ACC112 (cell line): ENCODE measurements around the gene BPIFB6.

ENCODE experiments used
- H2AFZ ChIP-seq: fragments of 200-600 bp; sonication (generic); one replicate; pipeline ENCODE4 v1.6.0; 2017; ENCODE audit warnings: antibody characterized with exemption, low read length; ENCODE audit not compliant: unreplicated experiment
- H3K27ac ChIP-seq: fragments of 200-600 bp; sonication (generic); 2 replicates; pipeline ENCODE4 v1.5.1; 2014; ENCODE audit warnings: low read depth, mild to moderate bottlenecking, antibody characterized with exemption, low read length, moderate library complexity
- H3K27me3 ChIP-seq: fragments of 200-600 bp; sonication (generic); 2 replicates; pipeline ENCODE4 v1.6.1; 2014; ENCODE audit warnings: mild to moderate bottlenecking, antibody characterized with exemption, low read length, moderate library complexity, mixed read lengths; ENCODE audit not compliant: insufficient read depth
- H3K36me3 ChIP-seq: fragments of 200-600 bp; sonication (generic); 2 replicates; pipeline ENCODE4 v1.6.1; 2016; ENCODE audit warnings: mild to moderate bottlenecking, antibody characterized with exemption, low read length, moderate library complexity, mixed read lengths; ENCODE audit not compliant: insufficient read depth
- H3K4me1 ChIP-seq: fragments of 200-600 bp; sonication (generic); one replicate; pipeline ENCODE4 v1.6.1; 2016; ENCODE audit warnings: low read length, mixed read lengths; ENCODE audit not compliant: insufficient read depth, unreplicated experiment, control insufficient read depth
- H3K4me3 ChIP-seq: fragments of 200-600 bp; sonication (generic); 2 replicates; pipeline ENCODE4 v1.5.1; 2014; ENCODE audit warnings: mild to moderate bottlenecking, low read depth, low read length
- H3K79me2 ChIP-seq: fragments of 200-600 bp; sonication (generic); one replicate; pipeline ENCODE4 v1.6.0; 2016; ENCODE audit warnings: low read length; ENCODE audit not compliant: control insufficient read depth, unreplicated experiment, insufficient read depth

BPIFB6 gene, protein sequence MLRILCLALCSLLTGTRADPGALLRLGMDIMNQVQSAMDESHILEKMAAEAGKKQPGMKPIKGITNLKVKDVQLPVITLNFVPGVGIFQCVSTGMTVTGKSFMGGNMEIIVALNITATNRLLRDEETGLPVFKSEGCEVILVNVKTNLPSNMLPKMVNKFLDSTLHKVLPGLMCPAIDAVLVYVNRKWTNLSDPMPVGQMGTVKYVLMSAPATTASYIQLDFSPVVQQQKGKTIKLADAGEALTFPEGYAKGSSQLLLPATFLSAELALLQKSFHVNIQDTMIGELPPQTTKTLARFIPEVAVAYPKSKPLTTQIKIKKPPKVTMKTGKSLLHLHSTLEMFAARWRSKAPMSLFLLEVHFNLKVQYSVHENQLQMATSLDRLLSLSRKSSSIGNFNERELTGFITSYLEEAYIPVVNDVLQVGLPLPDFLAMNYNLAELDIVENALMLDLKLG

DNA sequence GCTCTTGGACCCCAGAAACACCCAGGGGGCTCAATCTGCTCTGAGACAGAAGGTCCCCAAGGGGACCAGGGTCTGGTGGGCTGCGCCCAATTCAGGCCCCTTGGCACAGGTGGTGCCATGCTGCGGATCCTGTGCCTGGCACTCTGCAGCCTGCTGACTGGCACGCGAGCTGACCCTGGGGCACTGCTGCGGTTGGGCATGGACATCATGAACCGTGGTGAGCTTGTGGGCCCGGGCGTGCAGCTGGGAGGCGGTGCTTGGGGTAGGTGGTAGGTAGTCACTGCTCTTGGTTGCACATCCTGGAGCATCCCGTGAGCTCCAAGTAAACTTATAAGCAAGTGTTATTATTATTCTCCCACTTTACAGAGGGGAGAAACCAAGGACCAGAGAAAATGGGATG lies at the start of gene BPIFB6:
Gene BPIFB6 (plus strand): TSS at position 118 of the 400 bp plus-strand sequence. CDS start 0 bp downstream, at position 118.
- H3K36me3 ChIP-seq: no peaks in the 10 kb centered on the region
- H3K27me3 ChIP-seq: peaks cover 85% of the 10 kb centered on the region
- H3K79me2 ChIP-seq: no peaks in the 10 kb centered on the region
- H3K4me3 ChIP-seq: no peak within 1 kb of the TSS
- no peak within 1 kb of the TSS for H2AFZ ChIP-seq
- no peaks in the 10 kb centered on the region for H3K4me1 ChIP-seq
- H3K27ac ChIP-seq: no peak within 1 kb of the TSS

DNA sequence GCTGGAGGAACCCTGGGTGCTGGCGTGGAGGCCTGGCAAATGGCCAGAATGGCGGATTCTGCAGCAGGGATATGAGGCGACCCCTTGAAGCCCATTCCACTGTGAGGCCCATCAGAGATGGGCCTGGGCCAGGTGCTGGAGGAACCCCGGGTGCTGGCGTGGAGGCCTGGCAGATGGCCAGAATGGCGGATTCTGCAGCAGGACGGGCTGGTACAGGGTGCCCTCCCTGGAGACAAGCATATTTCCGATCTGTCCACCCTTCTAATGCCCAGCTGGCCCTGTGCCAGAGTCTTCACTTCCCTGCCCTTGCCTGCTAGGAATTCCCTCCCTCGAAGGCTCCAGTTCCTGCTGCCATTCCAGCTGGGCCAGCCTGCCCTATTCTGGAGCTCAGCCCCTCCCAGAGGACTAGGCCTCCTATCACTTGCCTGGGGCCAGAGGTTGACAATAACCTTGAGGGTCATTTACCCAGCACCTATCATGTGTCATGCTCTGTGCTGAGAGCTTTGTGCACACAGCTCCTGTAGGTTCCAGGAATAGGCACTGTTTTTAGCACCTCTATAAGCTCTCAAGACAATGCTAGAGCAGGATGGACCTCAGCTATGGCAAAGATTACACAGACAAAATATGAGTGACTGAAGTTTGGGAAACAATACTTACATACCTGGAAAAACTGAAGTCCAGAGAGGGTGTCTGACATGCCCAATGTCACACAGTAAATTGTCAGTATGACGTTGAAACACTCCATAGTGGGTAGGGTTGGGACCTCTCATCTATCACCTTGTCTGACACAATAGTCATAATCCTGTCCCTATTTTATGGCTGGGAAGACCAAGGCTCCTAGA lies 48.6 kb upstream of the BPIFB6 start:
- Histone ChIP-seq H2AFZ (no peak overlapping the region), H3K27ac (no peak overlapping the region), H3K4me1 (no peaks in the 10 kb centered on the region), H3K4me3 (no peak overlapping the region), H3K79me2 (no peaks in the 10 kb centered on the region), H3K27me3 (peaks cover 20% of the 10 kb centered on the region; the same call in 1 of the 2 replicates), H3K36me3 (no peaks in the 10 kb centered on the region)

DNA sequence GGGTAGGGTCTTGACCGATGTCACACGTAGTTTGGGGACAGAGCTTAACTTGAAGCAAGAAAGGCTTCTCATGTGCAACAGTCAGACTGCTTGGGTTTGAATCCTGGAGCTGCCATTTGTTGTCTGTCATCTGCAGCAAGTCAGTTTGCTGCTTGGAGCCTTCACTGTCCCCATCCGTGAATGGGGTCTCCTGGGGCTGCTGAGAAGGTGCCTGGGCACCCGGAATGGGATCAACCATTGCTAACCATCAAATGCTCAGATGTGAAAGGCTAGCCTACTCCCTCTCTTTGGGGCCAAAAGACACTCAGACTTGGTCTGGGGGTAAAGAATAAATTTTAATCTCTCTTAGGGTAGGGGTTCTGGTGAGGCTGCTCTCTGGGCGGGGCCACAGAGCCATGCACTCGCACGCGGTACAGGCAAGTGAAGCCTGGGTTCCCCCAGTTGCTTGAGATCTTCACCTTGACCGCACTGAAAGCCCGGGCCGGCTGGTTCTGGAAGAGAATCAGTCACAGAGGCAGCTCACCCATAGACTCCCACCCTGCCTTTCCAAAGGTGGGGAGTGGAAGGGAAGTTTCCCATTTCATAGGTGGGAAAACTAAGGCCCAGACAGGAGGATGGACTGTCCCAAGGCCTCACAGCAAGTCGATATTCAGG lies 47.9 kb upstream of the BPIFB6 start:
- Histone ChIP-seq H2AFZ (no peak overlapping the region), H3K4me3 (no peak overlapping the region), H3K4me1 (no peaks in the 10 kb centered on the region), H3K36me3 (no peaks in the 10 kb centered on the region), H3K27ac (no peak overlapping the region), H3K79me2 (no peaks in the 10 kb centered on the region), H3K27me3 (peaks cover 17% of the 10 kb centered on the region; the same call in 1 of the 2 replicates)

DNA sequence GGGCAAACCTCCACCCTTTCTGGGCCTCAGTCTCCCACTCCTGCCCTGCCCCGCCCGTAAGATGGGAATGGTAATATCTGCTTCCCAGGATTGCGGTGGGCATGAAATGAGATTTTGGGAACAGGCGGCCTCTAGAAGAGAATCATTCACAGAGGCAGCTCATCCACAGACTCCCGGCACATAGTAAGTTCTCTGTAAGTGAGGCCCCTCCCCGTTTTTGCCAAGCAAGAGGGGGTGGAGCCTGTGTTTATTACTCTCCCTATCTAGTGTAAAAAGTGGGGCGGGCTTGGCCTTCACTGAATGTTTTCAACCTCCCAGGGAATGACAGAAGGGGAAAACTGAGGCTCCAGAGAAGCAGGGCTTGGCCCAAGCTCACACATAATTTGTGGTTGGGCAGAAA lies 47.3 kb upstream of the BPIFB6 start:
- Histone ChIP-seq H3K79me2 (no peaks in the 10 kb centered on the region), H3K27me3 (peaks cover 13% of the 10 kb centered on the region; the same call in 1 of the 2 replicates), H3K36me3 (no peaks in the 10 kb centered on the region), H3K4me1 (no peaks in the 10 kb centered on the region), H3K4me3 (no peak overlapping the region), H3K27ac (no peak overlapping the region), H2AFZ (no peak overlapping the region)

DNA sequence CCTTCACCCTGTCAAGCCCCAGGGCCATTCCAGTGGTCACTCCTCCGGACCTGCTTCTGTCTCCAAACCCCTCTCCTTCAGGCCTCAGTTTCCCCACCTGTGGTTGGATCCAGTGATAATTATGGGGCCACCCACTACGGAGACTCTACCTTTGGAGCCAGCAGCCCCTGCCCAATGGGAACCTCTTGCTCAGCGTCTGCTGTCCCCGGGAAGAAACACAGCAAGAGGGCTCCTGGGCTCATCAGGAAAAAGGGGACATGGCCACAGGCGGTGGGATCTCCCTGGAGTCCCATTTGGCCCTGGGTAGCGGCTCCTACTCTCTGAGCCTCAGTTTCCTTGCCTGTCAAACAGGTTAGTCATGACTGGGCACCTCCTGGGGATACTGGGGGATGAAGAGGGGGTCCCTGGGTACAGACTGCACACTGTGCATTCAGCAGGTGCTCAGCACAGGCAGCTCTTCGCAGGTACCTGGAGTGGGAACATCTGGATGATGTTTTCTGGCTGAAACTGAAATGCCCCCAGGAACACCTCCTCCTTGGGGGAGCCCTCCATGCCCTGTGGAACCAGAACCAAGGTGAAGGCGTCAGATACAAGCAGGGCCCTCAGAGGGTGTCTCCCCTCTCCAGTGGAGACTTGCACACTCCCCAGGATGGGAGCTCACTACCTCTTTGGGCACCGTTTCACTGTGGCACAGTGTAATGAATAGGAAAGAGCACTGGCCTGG lies 46.7 kb upstream of the BPIFB6 start:
- H3K79me2 ChIP-seq: no peaks in the 10 kb centered on the region
- no peak overlapping the region for H2AFZ ChIP-seq
- no peak overlapping the region for H3K4me3 ChIP-seq
- no peak overlapping the region for H3K27ac ChIP-seq
- no peaks in the 10 kb centered on the region for H3K4me1 ChIP-seq
- H3K36me3 ChIP-seq: no peaks in the 10 kb centered on the region
- peaks cover 9% of the 10 kb centered on the region; the same call in 1 of the 2 replicates for H3K27me3 ChIP-seq

DNA sequence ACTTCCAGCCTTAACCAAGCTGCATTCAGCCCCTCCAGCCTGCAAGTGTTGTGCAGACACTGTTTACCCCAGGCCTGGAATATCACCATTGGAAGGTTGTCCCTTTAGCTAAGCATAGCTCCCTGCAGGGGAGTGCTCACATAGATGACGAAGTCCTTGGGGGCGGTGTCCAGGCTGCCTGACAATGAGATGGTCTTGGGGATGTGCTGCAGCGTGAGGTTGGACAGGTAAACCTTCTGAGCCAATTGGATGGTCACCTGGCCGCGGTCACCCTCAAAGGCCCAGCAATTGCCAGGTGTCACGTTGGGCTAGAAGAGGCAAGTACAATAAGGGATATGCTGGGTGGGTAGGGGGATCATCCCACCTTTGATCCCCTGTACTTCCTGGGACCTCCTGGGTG lies 45.9 kb upstream of the BPIFB6 start:
- peaks cover 10% of the 10 kb centered on the region; the same call in 1 of the 2 replicates for H3K27me3 ChIP-seq

DNA sequence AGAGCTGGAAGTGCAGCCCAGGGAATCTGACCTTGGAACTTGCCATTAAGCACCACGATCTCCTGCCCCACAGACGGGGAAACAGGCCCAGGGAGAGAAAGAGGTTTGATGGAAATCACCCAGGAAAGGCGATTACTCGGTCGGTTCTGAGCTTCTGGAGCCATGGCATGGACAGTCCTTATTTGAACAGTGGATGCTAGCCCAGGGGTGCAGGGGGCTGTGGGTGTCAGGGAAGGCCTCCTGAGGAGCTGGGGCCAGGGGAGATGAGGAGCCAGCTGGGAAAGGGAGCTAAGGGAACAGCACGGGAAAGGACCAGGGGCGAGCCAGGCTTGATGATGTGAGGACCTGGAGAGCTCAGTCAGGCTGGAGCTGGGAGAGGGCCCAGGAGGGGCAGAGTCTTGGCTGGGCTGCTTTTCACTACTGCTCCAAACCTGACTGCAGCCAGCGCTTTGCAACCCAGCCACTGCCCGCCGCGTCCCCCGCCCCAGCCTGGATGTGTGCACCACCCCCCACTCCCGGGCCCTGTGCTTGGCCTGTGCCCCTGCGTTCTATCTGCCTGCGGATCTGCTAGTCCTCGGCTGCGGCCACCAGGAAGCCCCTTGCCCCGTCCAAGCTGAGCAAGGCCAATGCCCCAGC lies 45.0 kb upstream of the BPIFB6 start:
- Histone ChIP-seq H3K27me3 (peaks cover 8% of the 10 kb centered on the region; the same call in 1 of the 2 replicates), H3K4me1 (no peaks in the 10 kb centered on the region), H2AFZ (no peak overlapping the region), H3K27ac (no peak overlapping the region), H3K36me3 (no peaks in the 10 kb centered on the region), H3K4me3 (no peak overlapping the region), H3K79me2 (no peaks in the 10 kb centered on the region)

More for the DNA sequence above, 45.9 kb upstream of the BPIFB6 start:
- H3K4me3 ChIP-seq: no peak overlapping the region
- H2AFZ ChIP-seq: no peak overlapping the region
- no peaks in the 10 kb centered on the region for H3K36me3 ChIP-seq
- H3K27ac ChIP-seq: no peak overlapping the region
- no peaks in the 10 kb centered on the region for H3K79me2 ChIP-seq
- H3K4me1 ChIP-seq: no peaks in the 10 kb centered on the region

DNA sequence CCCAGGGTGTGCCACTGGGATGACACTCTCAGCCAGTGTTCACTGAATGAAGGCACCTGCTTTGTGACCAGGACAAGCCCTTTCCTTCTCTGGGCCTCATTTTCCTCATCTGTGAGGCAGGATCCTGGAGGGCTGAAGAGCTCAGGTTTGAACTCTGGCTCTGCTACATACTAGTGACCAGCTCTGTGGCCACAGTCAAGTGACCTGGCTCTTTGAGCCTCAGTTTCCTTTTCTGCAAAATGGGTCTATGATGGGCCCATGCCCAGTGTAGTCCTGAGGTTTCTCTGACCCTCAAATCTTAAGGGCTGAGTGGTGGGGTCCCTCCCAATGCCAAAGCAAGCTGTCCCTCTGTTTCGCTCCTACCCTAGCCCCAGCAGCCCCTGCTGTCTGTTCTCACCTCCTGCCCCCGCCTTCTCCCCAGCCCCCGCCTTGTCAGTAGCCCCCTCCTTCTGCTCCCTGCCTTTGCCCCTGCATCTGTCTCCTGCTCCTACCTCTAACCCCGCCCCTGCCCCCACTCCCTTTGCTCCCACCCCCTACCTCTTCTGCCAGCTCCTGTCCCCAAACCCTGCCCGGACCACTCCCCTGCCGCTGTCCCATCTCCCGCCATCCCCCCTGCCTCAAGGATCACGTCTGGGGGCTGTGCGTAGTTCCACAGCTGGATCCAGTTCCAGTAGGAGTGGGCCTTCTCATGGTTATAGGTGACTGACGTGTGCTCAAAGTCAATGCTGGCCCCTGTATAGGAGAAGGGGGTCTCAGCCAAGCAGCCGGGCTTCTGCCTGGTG lies 44.2 kb upstream of the BPIFB6 start:
- no peaks in the 10 kb centered on the region for H3K4me1 ChIP-seq
- no peak overlapping the region for H2AFZ ChIP-seq
- peaks cover 7% of the 10 kb centered on the region for H3K27me3 ChIP-seq

DNA sequence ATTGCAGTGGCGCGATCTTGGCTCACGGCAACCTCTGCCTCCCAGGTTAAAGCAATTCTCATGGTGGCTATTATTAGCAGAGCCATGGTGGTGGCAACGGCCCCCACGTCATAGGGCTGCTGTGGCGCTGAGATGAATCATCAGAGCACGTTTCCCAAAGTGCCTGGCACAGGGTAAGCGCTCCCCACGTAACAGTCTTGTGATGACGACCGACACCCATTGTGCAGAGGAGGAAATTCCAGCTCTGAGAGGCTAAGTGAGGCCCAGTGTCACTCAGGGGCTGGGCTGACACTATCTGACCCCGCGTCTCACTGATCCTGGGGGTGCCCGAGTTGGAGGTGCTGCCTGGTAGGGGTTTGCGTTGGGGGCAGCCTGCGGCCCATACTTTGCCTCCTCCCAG lies 43.4 kb upstream of the BPIFB6 start:
- Histone ChIP-seq H3K27ac (no peak overlapping the region), H3K36me3 (no peaks in the 10 kb centered on the region), H2AFZ (no peak overlapping the region), H3K27me3 (peaks cover 9% of the 10 kb centered on the region), H3K79me2 (no peaks in the 10 kb centered on the region), H3K4me1 (no peaks in the 10 kb centered on the region), H3K4me3 (no peak overlapping the region)

More for the DNA sequence above, 44.2 kb upstream of the BPIFB6 start:
- no peaks in the 10 kb centered on the region for H3K36me3 ChIP-seq
- no peak overlapping the region for H3K4me3 ChIP-seq
- H3K27ac ChIP-seq: no peak overlapping the region
- H3K79me2 ChIP-seq: no peaks in the 10 kb centered on the region
